Stimulated activated CD4-positive, alpha-beta T cell treated with anti-CD3 and anti-CD28 coated beads, TNF-alpha, amount 100 ng/mL, for 4 hours (primary cell): ENCODE results near the gene SULT1C4.
"Not testable (repeated sequence)": the region's sequence is repeated elsewhere in the genome, so short reads cannot be mapped to it uniquely, and the experiment has no call there.

Experiments used
- DNase-seq, 3 experiments: peaks; one replicate each; pipeline ENCODE4 v3.0.0-alpha.2; 2020; ENCODE audit warnings: low read depth in 3 of 3

SULT1C4 gene

GRCh38 chr2:108413711-108414095 is 35.9 kb downstream of the SULT1C4 start:
- DNase-seq: no peak

GRCh38 chr2:108414256-108414876 is 36.6 kb downstream of the SULT1C4 start:
- DNase-seq: no peak

GRCh38 chr2:108414945-108415344 is 37.2 kb downstream of the SULT1C4 start:
- DNase-seq: no peak

- DNase-seq: no peak
These were observed 39.5 kb downstream of the SULT1C4 start for GRCh38 chr2:108417254-108417653.

GRCh38 chr2:108418416-108418815 is 40.7 kb downstream of the SULT1C4 start:
- no peak for DNase-seq

GRCh38 chr2:108423067-108423466 is 45.3 kb downstream of the SULT1C4 start:
- DNase-seq: no peak

- no peak for DNase-seq
These were observed 45.9 kb downstream of the SULT1C4 start for GRCh38 chr2:108423502-108424251.

GRCh38 chr2:108428286-108429009 is 50.7 kb downstream of the SULT1C4 start:
- DNase-seq: no peak

- not testable (repeated sequence) for DNase-seq
These were observed 57.8 kb downstream of the SULT1C4 start for GRCh38 chr2:108435578-108435977.

GRCh38 chr2:108436976-108437375 is 59.2 kb downstream of the SULT1C4 start:
- no peak for DNase-seq
